ENCODE measurements around the gene EYS.

GRCh38 chr6:64715624-64716023 is 991.4 kb downstream of the EYS start:
- TF ChIP-seq EZH2 (IDR thresholded peaks at IDR 0.05): no peak
- TF ChIP-seq POLR2AphosphoS5 (IDR thresholded peaks at IDR 0.05; ENCODE audit: borderline replicate concordance, low read depth, low read length): no peak

All from SK-N-MC (cell line).